22Rv1 (cell line): ENCODE data around the gene COPS8.

Experiments used
- ZFX ChIP-seq: fragments of 450-650 bp; IDR thresholded peaks from 2 replicates; pipeline ENCODE4 v1.6.1; 2017; ENCODE audit warnings: antibody characterized with exemption, borderline replicate concordance
- TF ChIP-seq, protein P1 (sequence below): fragments of 450-650 bp; IDR thresholded peaks from 2 replicates; pipeline ENCODE4 v1.5.1; 2017; ENCODE audit warnings: mild to moderate bottlenecking

DNA sequence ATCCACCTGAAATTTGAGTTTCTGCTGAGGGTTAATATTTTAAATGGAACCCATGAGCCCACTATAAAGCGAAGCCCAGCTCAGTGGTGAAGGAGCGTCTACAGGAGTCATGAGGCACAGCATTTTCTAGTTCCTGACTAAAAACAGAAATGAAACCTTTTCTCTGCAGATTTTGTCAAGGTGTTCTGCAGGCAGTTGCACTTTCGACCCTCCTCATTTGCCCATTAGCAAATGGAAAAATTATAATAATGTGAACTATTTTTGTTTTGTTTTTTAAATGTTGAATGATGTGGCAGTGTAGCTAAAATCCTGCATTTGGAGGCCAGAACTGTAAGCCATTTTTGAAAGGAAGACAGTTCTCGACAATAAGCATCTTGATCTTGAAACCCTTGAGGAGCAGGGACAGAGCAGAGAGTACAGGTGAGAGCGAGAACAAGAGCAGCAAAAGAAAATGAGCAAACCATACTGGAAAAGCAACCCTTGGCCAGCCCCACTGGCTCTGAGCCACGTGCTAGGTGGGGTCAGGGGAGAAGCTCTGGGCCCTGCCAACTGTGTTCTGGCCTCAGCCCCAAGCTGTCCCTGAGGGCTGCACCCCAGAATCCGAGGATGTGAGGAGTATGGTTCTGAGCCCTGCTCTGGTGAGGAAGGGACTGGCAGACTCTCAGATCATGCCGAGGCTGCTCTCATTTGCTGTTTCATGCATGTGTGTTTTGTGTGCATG is 26.4 kb upstream of the COPS8 start:
- TF ChIP-seq, protein P1, sequence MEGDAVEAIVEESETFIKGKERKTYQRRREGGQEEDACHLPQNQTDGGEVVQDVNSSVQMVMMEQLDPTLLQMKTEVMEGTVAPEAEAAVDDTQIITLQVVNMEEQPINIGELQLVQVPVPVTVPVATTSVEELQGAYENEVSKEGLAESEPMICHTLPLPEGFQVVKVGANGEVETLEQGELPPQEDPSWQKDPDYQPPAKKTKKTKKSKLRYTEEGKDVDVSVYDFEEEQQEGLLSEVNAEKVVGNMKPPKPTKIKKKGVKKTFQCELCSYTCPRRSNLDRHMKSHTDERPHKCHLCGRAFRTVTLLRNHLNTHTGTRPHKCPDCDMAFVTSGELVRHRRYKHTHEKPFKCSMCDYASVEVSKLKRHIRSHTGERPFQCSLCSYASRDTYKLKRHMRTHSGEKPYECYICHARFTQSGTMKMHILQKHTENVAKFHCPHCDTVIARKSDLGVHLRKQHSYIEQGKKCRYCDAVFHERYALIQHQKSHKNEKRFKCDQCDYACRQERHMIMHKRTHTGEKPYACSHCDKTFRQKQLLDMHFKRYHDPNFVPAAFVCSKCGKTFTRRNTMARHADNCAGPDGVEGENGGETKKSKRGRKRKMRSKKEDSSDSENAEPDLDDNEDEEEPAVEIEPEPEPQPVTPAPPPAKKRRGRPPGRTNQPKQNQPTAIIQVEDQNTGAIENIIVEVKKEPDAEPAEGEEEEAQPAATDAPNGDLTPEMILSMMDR, result no peak
- TF ChIP-seq ZFX, result no peak
